PC-3 (cell line): ENCODE data around the gene NAA10. TPM values are rescaled to one million over a fixed set of nuclear protein-coding genes. Genes with fewer than 3 reads are reported as not detected.

Source experiments
- ATAC-seq: fragments of 200-7000 bp; cut with Tn5 transposase; 2 replicates; pipeline ENCODE4 v1.9.1; 2020; ENCODE audit warnings: mild to moderate bottlenecking, moderate library complexity
- BruUV-seq: library from RNA; stranded (reverse); fragments of 400-500 nt; replicated peaks from 2 replicates; lab custom pipeline; 2021; lab: Mats Ljungman, UMichigan
- CTCF ChIA-PET: fragments of 300-600 bp; sonication (Branson Sonifier 250); formaldehyde crosslinking; loops from one replicate; lab custom pipeline; 2022; ENCODE audit warnings: antibody characterized with exemption; lab: Charles Lee
- POLR2A ChIA-PET: fragments of 300-600 bp; sonication (Branson Sonifier 250); formaldehyde crosslinking; loops from one replicate; lab custom pipeline; 2022; ENCODE audit warnings: antibody characterized with exemption; ENCODE audit not compliant: unreplicated experiment; lab: Charles Lee
- DNase-seq: peaks from one replicate; pipeline ENCODE4 v3.0.0-alpha.2; 2015
- H2AFZ ChIP-seq: fragments of 300-600 bp; sonication (generic); 2 replicates; pipeline ENCODE4 v1.6.0; 2016; ENCODE audit warnings: antibody characterized with exemption, low read length
- H3F3A ChIP-seq: fragments of 300-600 bp; sonication (generic); one replicate; pipeline ENCODE4 v1.6.0; 2017; ENCODE audit warnings: antibody characterized with exemption, low read length, control low read depth, mild to moderate bottlenecking; ENCODE audit not compliant: unreplicated experiment
- H3K27ac ChIP-seq: fragments of 300-600 bp; sonication (generic); 2 replicates; pipeline ENCODE4 v1.5.1; 2016; ENCODE audit warnings: mild to moderate bottlenecking, low read length
- H3K27me3 ChIP-seq: fragments of 300-600 bp; sonication (generic); 2 replicates; pipeline ENCODE4 v1.6.1; 2016; ENCODE audit warnings: low read length, mixed read lengths
- H3K36me3 ChIP-seq: fragments of 300-600 bp; sonication (generic); 2 replicates; pipeline ENCODE4 v1.6.1; 2016; ENCODE audit warnings: low read depth, mixed run types, low read length, mixed read lengths
- H3K4me1 ChIP-seq: fragments of 300-600 bp; sonication (generic); 2 replicates; pipeline ENCODE4 v1.5.1; 2016; ENCODE audit warnings: low read length; ENCODE audit not compliant: insufficient read depth
- H3K4me2 ChIP-seq: fragments of 300-600 bp; sonication (generic); 2 replicates; pipeline ENCODE4 v1.6.0; 2016; ENCODE audit warnings: low read length
- H3K4me3 ChIP-seq: fragments of 300-600 bp; sonication (generic); 2 replicates; pipeline ENCODE4 v1.5.1; 2016; ENCODE audit warnings: mild to moderate bottlenecking, low read length, mixed read lengths
- H3K79me2 ChIP-seq: fragments of 300-600 bp; sonication (generic); 2 replicates; pipeline ENCODE4 v1.6.1; 2017; ENCODE audit warnings: low read length, mixed read lengths
- H3K9ac ChIP-seq: fragments of 300-600 bp; sonication (generic); 2 replicates; pipeline ENCODE4 v1.6.0; 2016; ENCODE audit warnings: mild to moderate bottlenecking, low read length
- H3K9me2 ChIP-seq: fragments of 300-600 bp; sonication (generic); replicated peaks from 2 replicates; pipeline ENCODE4 v1.6.1; 2016; ENCODE audit warnings: mixed run types, low read length, mixed read lengths
- H3K9me3 ChIP-seq: fragments of 300-600 bp; sonication (generic); 2 replicates; pipeline ENCODE4 v1.6.1; 2016; ENCODE audit warnings: low read length, mixed read lengths
- H4K20me1 ChIP-seq: fragments of 300-600 bp; sonication (generic); 2 replicates; pipeline ENCODE4 v1.6.1; 2016; ENCODE audit warnings: low read length, mixed read lengths
- CTCF ChIP-seq: fragments of 300-600 bp; sonication (generic); conservative IDR thresholded peaks from 2 replicates; pipeline ENCODE4 v1.5.1; 2017; ENCODE audit warnings: antibody characterized with exemption, low read depth, mild to moderate bottlenecking, low read length
- EZH2 ChIP-seq: fragments of 300-600 bp; sonication (generic); IDR thresholded peaks from one replicate; pipeline ENCODE4 v1.6.1; 2017; ENCODE audit warnings: antibody characterized with exemption, mild to moderate bottlenecking, low read length; ENCODE audit not compliant: unreplicated experiment
- EZH2phosphoT487 ChIP-seq: fragments of 300-600 bp; sonication (generic); IDR thresholded peaks from 2 replicates; pipeline ENCODE4 v1.6.1; 2018; ENCODE audit warnings: mild to moderate bottlenecking, antibody characterized with exemption, low read length, borderline replicate concordance
- intact Hi-C: fragments of 100-400 bp; cut with micrococcal nuclease; formaldehyde crosslinking; loops from 2 replicates; pipeline ENCODE4 v1.9.0; 2023
- total RNA-seq: library from RNA; depleted of rRNA; stranded (reverse); fragments of >200 nt; gene quantifications from 2 replicates; pipeline ENCODE4 v1.2.3, GENCODE V29; 2014

Gene NAA10
- total RNA-seq, 1 experiment from 2014 or later, result 172 TPM

- no peak overlapping the region for H2AFZ ChIP-seq
- H3K9me2 ChIP-seq, result no peaks in the 10 kb centered on the region
- H3K4me3 ChIP-seq, result no peak overlapping the region
- ChIA-PET POLR2A (no interaction called here), CTCF (no interaction called here)
- DNase-seq (no peak), ATAC-seq (no peak)
- H4K20me1 ChIP-seq, result no peaks in the 10 kb centered on the region
- H3K9ac ChIP-seq, result no peak overlapping the region
- intact Hi-C loops, result no loop called here
- H3K4me2 ChIP-seq, result no peak overlapping the region
- no peaks in the 10 kb centered on the region for H3K27me3 ChIP-seq
- TF ChIP-seq CTCF (no peak), EZH2 (no peak), EZH2phosphoT487 (no peak)
- peaks cover 9% of the 10 kb centered on the region; the same call in 1 of the 2 replicates for H3K4me1 ChIP-seq
- no TSS peak for BruUV-seq
- no peak overlapping the region for H3K27ac ChIP-seq
- H3K9me3 ChIP-seq, result no peaks in the 10 kb centered on the region
- no peaks in the 10 kb centered on the region for H3K79me2 ChIP-seq
- no peaks in the 10 kb centered on the region for H3K36me3 ChIP-seq
- H3F3A ChIP-seq, result no peaks in the 10 kb centered on the region
These were observed 36.9 kb downstream of the NAA10 start for GRCh38 chrX:153897899-153898298.

- DNase-seq (no peak), ATAC-seq (no peak)
- H4K20me1 ChIP-seq, result no peaks in the 10 kb centered on the region
- H3K9me3 ChIP-seq, result no peaks in the 10 kb centered on the region
- peaks cover 9% of the 10 kb centered on the region; the same call in 1 of the 2 replicates for H3K4me1 ChIP-seq
- CTCF ChIA-PET, result no interaction called here
- no peaks in the 10 kb centered on the region for H3K36me3 ChIP-seq
- H3F3A ChIP-seq, result no peaks in the 10 kb centered on the region
- H3K9ac ChIP-seq, result no peak overlapping the region
- no peaks in the 10 kb centered on the region for H3K79me2 ChIP-seq
- no peak overlapping the region for H3K4me3 ChIP-seq
- POLR2A ChIA-PET, result no interaction called here
- TF ChIP-seq EZH2phosphoT487 (no peak), CTCF (no peak), EZH2 (no peak)
- peaks cover 6% of the 10 kb centered on the region; the same call in 1 of the 2 replicates for H3K27me3 ChIP-seq
- no peaks in the 10 kb centered on the region for H3K9me2 ChIP-seq
- no peak overlapping the region for H3K4me2 ChIP-seq
- H2AFZ ChIP-seq, result no peak overlapping the region
- intact Hi-C loops, result no loop called here
- no peak overlapping the region for H3K27ac ChIP-seq
- no TSS peak for BruUV-seq
These were observed 45.7 kb downstream of the NAA10 start for GRCh38 chrX:153889123-153889522.

GRCh38 chrX:153888344-153888743 is 46.5 kb downstream of the NAA10 start:
- Histone ChIP-seq H3K9me3 (no peaks in the 10 kb centered on the region), H3K4me3 (no peak overlapping the region), H2AFZ (no peak overlapping the region), H3K9me2 (no peaks in the 10 kb centered on the region), H3K9ac (no peak overlapping the region), H3K27me3 (peaks cover 6% of the 10 kb centered on the region; the same call in 1 of the 2 replicates), H4K20me1 (no peaks in the 10 kb centered on the region), H3K36me3 (no peaks in the 10 kb centered on the region), H3K79me2 (no peaks in the 10 kb centered on the region), H3K4me2 (no peak overlapping the region), H3K4me1 (peaks cover 9% of the 10 kb centered on the region; the same call in 1 of the 2 replicates), H3F3A (no peaks in the 10 kb centered on the region), H3K27ac (no peak overlapping the region)
- DNase-seq (no peak), ATAC-seq (no peak)
- no TSS peak for BruUV-seq
- POLR2A ChIA-PET, result no interaction called here
- TF ChIP-seq CTCF (no peak), EZH2phosphoT487 (no peak), EZH2 (no peak)
- intact Hi-C loops, result no loop called here
- CTCF ChIA-PET, result no interaction called here
